CD14-positive monocyte (primary cell): Measurements from ENCODE around the gene PNPLA3. TPM values are rescaled to one million over a fixed set of nuclear protein-coding genes. Genes with fewer than 3 reads are reported as not detected.

Experiments used
- DNase-seq, 3 donors: peaks; one replicate each; pipeline ENCODE4 v3.0.0-alpha.2; 2011 to 2022
- H2AFZ ChIP-seq: 2 replicates; pipeline ENCODE4 v1.6.0; 2012; ENCODE audit warnings: mild to moderate bottlenecking, low read depth, low read length, inconsistent platforms; ENCODE audit not compliant: insufficient read depth, poor library complexity, severe bottlenecking
- H3K27ac ChIP-seq, 2 donors: 1 replicate in 1 of 2; 2 replicates in 1 of 2; pipeline ENCODE4 v1.5.1; 2012 to 2013; ENCODE audit warnings: low read length in 2 of 2, control low read depth in 1 of 2, inconsistent platforms in 1 of 2, low read depth in 1 of 2, mild to moderate bottlenecking in 1 of 2
- H3K27me3 ChIP-seq, 2 donors: one replicate each; pipeline versions ENCODE4 v1.6.0 to v1.6.1; 2011 to 2013; ENCODE audit warnings: low read length in 2 of 2; ENCODE audit not compliant: control insufficient read depth in 2 of 2, insufficient read depth in 2 of 2
- H3K36me3 ChIP-seq, 2 donors: replicated peaks in 1 of 2; 1 replicate in 1 of 2; 2 replicates in 1 of 2; pipeline versions ENCODE4 v1.5.1 to v1.6.1; 2012 to 2013; ENCODE audit warnings: low read length in 2 of 2, control low read depth in 1 of 2, inconsistent platforms in 1 of 2, mild to moderate bottlenecking in 1 of 2; ENCODE audit not compliant: insufficient read depth in 2 of 2, control insufficient read depth in 1 of 2
- H3K4me1 ChIP-seq, 2 donors: 1 replicate in 1 of 2; 2 replicates in 1 of 2; pipeline versions ENCODE4 v1.5.1 to v1.6.1; 2012 to 2013; ENCODE audit warnings: low read length in 2 of 2, control low read depth in 1 of 2, inconsistent platforms in 1 of 2, mild to moderate bottlenecking in 1 of 2, moderate library complexity in 1 of 2; ENCODE audit not compliant: insufficient read depth in 2 of 2, control insufficient read depth in 1 of 2
- H3K4me2 ChIP-seq: replicated peaks from 2 replicates; pipeline ENCODE3; 2012; ENCODE audit warnings: low read length, moderate library complexity, mild to moderate bottlenecking; ENCODE audit not compliant: poor library complexity, severe bottlenecking; ENCODE audit errors: extremely low read depth
- H3K4me3 ChIP-seq, 3 experiments: fragments of 200-600 bp in 1 of 3; sonication (generic) in 1 of 3; replicated peaks in 1 of 3; 1 replicate in 2 of 3; 2 replicates in 1 of 3; pipeline ENCODE4 v1.5.1; 2011 to 2013; ENCODE audit warnings: low read length in 3 of 3, mild to moderate bottlenecking in 3 of 3, control low read depth in 2 of 3, low read depth in 2 of 3, inconsistent platforms in 1 of 3, moderate library complexity in 1 of 3
- H3K79me2 ChIP-seq: 2 replicates; pipeline ENCODE4 v1.6.0; 2012; ENCODE audit warnings: mild to moderate bottlenecking, control low read depth, inconsistent platforms, low read length, moderate library complexity; ENCODE audit not compliant: insufficient read depth
- H3K9ac ChIP-seq: 2 replicates; pipeline ENCODE4 v1.6.0; 2017; ENCODE audit warnings: low read length, mild to moderate bottlenecking; ENCODE audit not compliant: insufficient read depth, poor library complexity, severe bottlenecking
- H3K9me3 ChIP-seq, 2 donors: replicated peaks in 1 of 2; 1 replicate in 1 of 2; 2 replicates in 1 of 2; pipeline versions ENCODE4 v1.5.1 to v1.6.1; 2012 to 2013; ENCODE audit warnings: low read length in 2 of 2, control low read depth in 1 of 2; ENCODE audit not compliant: control insufficient read depth in 1 of 2, insufficient read depth in 1 of 2
- H4K20me1 ChIP-seq: 2 replicates; pipeline ENCODE4 v1.6.0; 2012; ENCODE audit warnings: mild to moderate bottlenecking, low read length, control low read depth, moderate library complexity; ENCODE audit not compliant: insufficient read depth
- H3K27ac Mint-ChIP-seq, 7 donors: one replicate each; pipeline ENCODE4 v1.8.0; 2020; ENCODE audit warnings: mild to moderate bottlenecking in 7 of 7, mixed read lengths in 7 of 7, moderate library complexity in 6 of 7, inconsistent platforms in 2 of 7
- H3K27me3 Mint-ChIP-seq, 3 donors: one replicate each; pipeline ENCODE4 v1.8.0; 2021 to 2022; ENCODE audit warnings: low read depth in 3 of 3, mild to moderate bottlenecking in 3 of 3, mixed read lengths in 3 of 3, moderate library complexity in 3 of 3, inconsistent platforms in 1 of 3
- H3K36me3 Mint-ChIP-seq, 2 donors: one replicate each; pipeline ENCODE4 v1.8.0; 2020; ENCODE audit warnings: mixed read lengths in 2 of 2, inconsistent platforms in 1 of 2, mild to moderate bottlenecking in 1 of 2
- H3K4me1 Mint-ChIP-seq: one replicate; pipeline ENCODE4 v1.8.0; 2020; ENCODE audit warnings: mild to moderate bottlenecking, mixed read lengths
- H3K4me3 Mint-ChIP-seq, 2 donors: one replicate each; pipeline ENCODE4 v1.8.0; 2020; ENCODE audit warnings: mild to moderate bottlenecking in 2 of 2, mixed read lengths in 2 of 2, moderate library complexity in 1 of 2
- H3K9me3 Mint-ChIP-seq, 7 donors: one replicate each; pipeline ENCODE4 v1.8.0; 2020 to 2022; ENCODE audit warnings: mixed read lengths in 7 of 7, mild to moderate bottlenecking in 6 of 7, moderate library complexity in 6 of 7, inconsistent platforms in 2 of 7
- WGBS: methylation state at CpG from one replicate; pipeline ENCODE4 v1.1.5; 2013; ENCODE audit warnings: missing lambda C conversion rate; ENCODE audit not compliant: insufficient coverage; 5-methylcytosine and 5-hydroxymethylcytosine counted together
- intact Hi-C, 2 donors: fragments of 100-400 bp; cut with micrococcal nuclease; formaldehyde crosslinking; loops; one replicate each; pipeline versions ENCODE4 v1.15.0 to v1.15.1; 2023
- polyA plus RNA-seq, 3 donors: library from polyadenylated mRNA; depleted of rRNA in 1 of 3; unstranded in 2 of 3; stranded (reverse) in 1 of 3; fragments of 300-500 nt in 2 of 3; fragments of >200 nt in 1 of 3; fragmentation: Illumina TruSeq in 2 of 3; gene quantifications; 1 replicate in 2 of 3; 2 replicates in 1 of 3; pipeline ENCODE4 v1.2.3, GENCODE V29; 2012 to 2021
- TF ChIP-seq, protein P1 (sequence below): fragments of 200-600 bp; IDR thresholded peaks from one replicate; pipeline ENCODE4 v1.8.0; 2022; ENCODE audit warnings: antibody characterized with exemption, mild to moderate bottlenecking

The PNPLA3 gene
- polyA plus RNA-seq, 3 donors, result not detected

DNA sequence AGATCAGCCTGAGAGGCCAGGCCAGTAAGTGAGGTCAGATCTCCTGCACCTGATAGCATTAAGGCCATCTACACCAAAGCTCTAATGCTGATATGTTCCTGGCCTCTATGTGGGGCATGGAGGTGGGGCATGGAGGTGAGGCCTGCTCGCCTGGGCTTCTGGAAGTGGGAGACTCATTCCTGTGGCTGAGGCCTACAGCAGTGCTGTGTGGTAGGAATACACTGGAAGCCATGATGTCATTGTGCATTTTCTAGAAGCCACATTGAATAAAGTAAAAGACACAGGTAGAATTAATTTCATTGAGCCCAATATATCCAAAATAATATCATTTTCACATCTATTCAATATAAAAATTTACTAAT is 2.7 kb downstream of the PNPLA3 start:
- peaks cover 0 to 2% of the 10 kb centered on the region in 2 donors for H3K36me3 Mint-ChIP-seq
- Histone ChIP-seq H3K36me3 (no peaks in the 10 kb centered on the region), H3K4me3 (no peak overlapping the region), H3K4me2 (no peak overlapping the region), H3K9ac (no peak overlapping the region), H4K20me1 (no peaks in the 10 kb centered on the region), H3K9me3 (peaks cover 5 to 7% of the 10 kb centered on the region in 2 donors), H3K79me2 (no peaks in the 10 kb centered on the region), H3K27me3 (peaks cover 13 to 36% of the 10 kb centered on the region in 2 donors), H3K4me1 (peaks cover 22 to 23% of the 10 kb centered on the region in 2 donors), H2AFZ (no peak overlapping the region), H3K27ac (no peak overlapping the region)
- no peak overlapping the region for H3K27ac Mint-ChIP-seq
- TF ChIP-seq, protein P1, sequence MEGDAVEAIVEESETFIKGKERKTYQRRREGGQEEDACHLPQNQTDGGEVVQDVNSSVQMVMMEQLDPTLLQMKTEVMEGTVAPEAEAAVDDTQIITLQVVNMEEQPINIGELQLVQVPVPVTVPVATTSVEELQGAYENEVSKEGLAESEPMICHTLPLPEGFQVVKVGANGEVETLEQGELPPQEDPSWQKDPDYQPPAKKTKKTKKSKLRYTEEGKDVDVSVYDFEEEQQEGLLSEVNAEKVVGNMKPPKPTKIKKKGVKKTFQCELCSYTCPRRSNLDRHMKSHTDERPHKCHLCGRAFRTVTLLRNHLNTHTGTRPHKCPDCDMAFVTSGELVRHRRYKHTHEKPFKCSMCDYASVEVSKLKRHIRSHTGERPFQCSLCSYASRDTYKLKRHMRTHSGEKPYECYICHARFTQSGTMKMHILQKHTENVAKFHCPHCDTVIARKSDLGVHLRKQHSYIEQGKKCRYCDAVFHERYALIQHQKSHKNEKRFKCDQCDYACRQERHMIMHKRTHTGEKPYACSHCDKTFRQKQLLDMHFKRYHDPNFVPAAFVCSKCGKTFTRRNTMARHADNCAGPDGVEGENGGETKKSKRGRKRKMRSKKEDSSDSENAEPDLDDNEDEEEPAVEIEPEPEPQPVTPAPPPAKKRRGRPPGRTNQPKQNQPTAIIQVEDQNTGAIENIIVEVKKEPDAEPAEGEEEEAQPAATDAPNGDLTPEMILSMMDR, result no peak
- peaks cover 30 to 42% (median 40%) of the 10 kb centered on the region in 3 donors for H3K27me3 Mint-ChIP-seq
- H3K4me3 Mint-ChIP-seq, result no peak overlapping the region
- H3K4me1 Mint-ChIP-seq, result peaks cover 21% of the 10 kb centered on the region
- no peak for DNase-seq
- intact Hi-C loops, result no loop called here
- peaks cover 0 to 15% (median 13%) of the 10 kb centered on the region in 7 donors for H3K9me3 Mint-ChIP-seq
- no CpG with 5 or more reads among the region's 1 CpG for WGBS

DNA sequence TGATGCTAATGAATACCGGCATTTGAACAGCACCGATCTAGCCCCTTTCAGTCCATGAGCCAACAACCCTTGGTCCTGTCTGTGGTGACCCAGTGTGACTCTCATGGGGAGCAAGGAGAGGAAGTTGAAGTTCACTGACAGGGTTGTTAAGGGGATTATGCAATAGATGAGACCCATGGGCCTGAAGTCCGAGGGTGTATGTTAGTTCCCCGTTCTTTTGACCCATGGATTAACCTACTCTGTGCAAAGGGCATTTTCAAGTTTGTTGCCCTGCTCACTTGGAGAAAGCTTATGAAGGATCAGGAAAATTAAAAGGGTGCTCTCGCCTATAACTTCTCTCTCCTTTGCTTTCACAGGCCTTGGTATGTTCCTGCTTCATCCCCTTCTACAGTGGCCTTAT is 4.9 kb downstream of the PNPLA3 start:
- Histone ChIP-seq H2AFZ (no peak overlapping the region), H3K27ac (peak overlapping the region in 1 of 2 donors; percentile 16), H3K4me1 (peaks cover 20 to 22% of the 10 kb centered on the region in 2 donors), H3K27me3 (peaks cover 11 to 27% of the 10 kb centered on the region in 2 donors), H3K79me2 (no peaks in the 10 kb centered on the region), H3K4me3 (peak overlapping the region in 1 of 3 experiments; percentile 29), H4K20me1 (no peaks in the 10 kb centered on the region), H3K9me3 (peaks cover 5 to 7% of the 10 kb centered on the region in 2 donors), H3K4me2 (peak overlapping the region; percentile 9), H3K36me3 (no peaks in the 10 kb centered on the region), H3K9ac (no peak overlapping the region)
- peak overlapping the region in 1 of 2 donors; percentile 62 for H3K4me3 Mint-ChIP-seq
- intact Hi-C loops, result no loop called here
- 22% methylated on average over 5 of the region's 5 CpGs for WGBS
- H3K4me1 Mint-ChIP-seq, result peaks cover 16% of the 10 kb centered on the region
- peaks cover 0 to 13% (median 9%) of the 10 kb centered on the region in 7 donors for H3K9me3 Mint-ChIP-seq
- TF ChIP-seq, protein P1, result no peak
- peak; percentile 79 to 89 (median 80) for DNase-seq
- peak overlapping the region in 2 of 7 donors; percentile 32 to 43 for H3K27ac Mint-ChIP-seq
- peaks cover 0 to 2% of the 10 kb centered on the region in 2 donors for H3K36me3 Mint-ChIP-seq
- peaks cover 22 to 33% (median 23%) of the 10 kb centered on the region in 3 donors for H3K27me3 Mint-ChIP-seq
